GM12801 (cell line): Measurements from ENCODE around the gene ANKRD33.

Experiments used
- TF ChIP-seq, protein P1 (sequence below): IDR thresholded peaks from one replicate; pipeline ENCODE4 v1.5.1; 2011; ENCODE audit warnings: control low read depth; ENCODE audit not compliant: insufficient read length; ENCODE audit errors: extremely low read depth

The ANKRD33 gene

DNA sequence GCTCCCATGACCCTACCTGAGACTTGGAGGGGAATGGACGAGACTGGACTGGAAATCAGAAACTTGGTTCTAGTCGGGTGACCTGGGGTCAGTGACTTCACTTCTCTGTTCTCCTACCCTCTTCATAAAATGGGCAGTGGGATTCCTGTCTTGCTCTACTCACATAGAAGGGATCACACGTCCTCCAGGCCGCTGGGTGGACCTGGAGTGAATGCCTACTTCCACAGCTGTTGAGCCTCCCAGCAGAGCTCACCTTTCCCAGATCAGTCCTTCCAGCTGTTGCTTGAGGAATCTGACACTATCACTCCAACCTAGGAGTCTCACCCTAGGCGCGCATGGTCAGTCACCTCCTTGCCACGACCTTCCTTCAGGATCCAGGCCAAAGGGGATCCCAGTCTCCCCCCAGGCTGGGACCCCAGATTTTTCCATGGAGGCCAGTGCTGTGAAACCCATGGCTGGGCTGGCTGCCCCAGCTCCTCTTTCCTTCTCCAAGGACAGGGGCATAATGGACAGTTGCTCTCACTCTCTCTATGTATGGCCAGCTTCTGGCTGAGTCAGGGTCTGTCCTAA, 20.0 kb downstream of the ANKRD33 start:
- TF ChIP-seq, protein P1, sequence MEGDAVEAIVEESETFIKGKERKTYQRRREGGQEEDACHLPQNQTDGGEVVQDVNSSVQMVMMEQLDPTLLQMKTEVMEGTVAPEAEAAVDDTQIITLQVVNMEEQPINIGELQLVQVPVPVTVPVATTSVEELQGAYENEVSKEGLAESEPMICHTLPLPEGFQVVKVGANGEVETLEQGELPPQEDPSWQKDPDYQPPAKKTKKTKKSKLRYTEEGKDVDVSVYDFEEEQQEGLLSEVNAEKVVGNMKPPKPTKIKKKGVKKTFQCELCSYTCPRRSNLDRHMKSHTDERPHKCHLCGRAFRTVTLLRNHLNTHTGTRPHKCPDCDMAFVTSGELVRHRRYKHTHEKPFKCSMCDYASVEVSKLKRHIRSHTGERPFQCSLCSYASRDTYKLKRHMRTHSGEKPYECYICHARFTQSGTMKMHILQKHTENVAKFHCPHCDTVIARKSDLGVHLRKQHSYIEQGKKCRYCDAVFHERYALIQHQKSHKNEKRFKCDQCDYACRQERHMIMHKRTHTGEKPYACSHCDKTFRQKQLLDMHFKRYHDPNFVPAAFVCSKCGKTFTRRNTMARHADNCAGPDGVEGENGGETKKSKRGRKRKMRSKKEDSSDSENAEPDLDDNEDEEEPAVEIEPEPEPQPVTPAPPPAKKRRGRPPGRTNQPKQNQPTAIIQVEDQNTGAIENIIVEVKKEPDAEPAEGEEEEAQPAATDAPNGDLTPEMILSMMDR = no peak

DNA sequence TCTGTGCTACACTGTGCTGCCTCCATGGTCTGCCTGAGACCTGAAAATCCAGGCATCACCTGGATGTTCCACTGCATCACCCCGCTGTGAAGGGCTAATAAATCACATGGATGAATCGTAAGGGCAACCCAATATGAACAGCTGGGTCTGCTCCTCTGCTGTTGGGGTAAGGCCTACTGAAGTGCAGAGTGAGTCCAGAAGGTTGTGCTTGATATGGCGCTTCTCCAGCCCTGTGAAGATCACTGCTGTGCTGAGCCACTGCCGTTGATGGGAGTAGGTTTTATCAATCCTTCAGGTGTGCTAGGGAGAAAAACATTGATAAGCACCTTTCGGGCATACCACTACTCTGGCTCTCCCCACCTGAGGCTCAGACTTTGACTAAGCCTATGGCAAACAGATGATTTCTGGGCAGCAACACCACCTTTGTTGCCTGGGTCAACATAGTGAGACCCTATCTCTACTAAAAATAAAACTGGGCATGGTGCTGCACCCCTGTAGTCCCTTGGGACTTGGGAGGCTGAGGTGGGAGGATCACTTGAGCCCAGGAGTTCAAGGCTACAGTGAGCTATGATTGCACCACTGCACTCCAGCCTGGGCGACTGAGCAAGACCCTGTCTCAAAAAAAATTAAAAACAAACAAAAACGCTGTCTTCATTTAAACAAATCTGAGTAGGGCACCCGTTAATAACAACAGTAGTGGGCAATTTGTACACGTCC, 21.1 kb downstream of the ANKRD33 start:
- TF ChIP-seq, protein P1 = no peak

DNA sequence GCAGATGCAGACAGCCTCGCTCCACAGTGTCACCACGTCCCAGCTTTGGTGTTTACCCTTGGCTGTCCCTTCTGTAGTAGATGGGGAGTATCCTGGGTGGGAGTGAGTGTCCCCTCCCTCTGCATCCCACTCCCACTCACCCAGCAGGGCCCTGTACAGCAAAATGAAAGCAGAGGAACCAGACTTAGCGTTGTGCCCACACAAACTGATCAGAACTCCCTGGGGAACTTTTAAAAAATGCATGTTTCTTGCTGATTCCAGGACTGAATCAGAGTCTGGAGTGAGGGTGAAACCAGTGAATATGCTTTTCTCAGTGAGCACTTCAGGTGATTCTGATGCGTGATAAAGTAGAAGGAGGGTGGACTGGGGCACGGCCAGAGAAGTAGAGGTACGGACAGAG, 22.3 kb downstream of the ANKRD33 start:
- TF ChIP-seq, protein P1 = no peak

DNA sequence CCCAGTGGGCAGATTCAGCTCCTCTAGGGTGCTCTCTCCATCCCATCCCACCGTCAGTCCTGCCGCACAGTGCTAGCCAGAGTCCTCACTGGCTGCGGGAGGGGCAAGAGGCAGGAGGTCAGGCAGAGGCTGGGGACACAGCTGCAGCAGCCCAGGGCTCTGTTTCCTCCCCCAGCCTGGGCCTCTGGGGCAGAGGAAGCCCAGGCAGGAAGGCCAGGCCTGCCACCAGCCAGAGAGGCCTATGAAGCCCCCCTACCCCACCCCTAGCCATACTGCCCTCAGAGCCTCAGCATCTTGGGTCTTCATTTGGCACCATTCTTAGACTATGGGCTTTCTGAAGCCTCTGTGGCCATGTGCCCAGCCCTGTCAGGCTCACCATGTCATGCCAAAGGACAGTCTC, 22.8 kb downstream of the ANKRD33 start:
- TF ChIP-seq, protein P1 = no peak

DNA sequence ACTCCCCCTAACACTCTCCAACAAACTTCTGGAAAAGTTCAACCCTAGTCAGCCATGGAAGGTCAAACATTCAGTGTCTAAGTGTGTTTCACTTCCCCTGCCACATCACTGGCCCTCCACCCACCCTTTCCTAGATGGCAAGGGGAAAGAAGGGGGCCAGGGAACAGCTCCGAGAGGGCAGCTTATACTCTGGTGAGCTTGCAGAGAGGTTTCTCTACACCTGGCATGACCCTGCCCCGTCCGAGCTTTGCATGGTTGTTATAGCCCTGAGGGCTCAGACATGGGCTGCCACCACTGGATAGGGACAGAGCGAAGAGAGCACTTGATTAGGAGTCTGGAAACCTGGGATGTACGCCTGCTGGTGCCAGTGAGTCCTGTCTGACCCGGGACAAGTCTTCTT, 23.4 kb downstream of the ANKRD33 start:
- TF ChIP-seq, protein P1 = no peak

DNA sequence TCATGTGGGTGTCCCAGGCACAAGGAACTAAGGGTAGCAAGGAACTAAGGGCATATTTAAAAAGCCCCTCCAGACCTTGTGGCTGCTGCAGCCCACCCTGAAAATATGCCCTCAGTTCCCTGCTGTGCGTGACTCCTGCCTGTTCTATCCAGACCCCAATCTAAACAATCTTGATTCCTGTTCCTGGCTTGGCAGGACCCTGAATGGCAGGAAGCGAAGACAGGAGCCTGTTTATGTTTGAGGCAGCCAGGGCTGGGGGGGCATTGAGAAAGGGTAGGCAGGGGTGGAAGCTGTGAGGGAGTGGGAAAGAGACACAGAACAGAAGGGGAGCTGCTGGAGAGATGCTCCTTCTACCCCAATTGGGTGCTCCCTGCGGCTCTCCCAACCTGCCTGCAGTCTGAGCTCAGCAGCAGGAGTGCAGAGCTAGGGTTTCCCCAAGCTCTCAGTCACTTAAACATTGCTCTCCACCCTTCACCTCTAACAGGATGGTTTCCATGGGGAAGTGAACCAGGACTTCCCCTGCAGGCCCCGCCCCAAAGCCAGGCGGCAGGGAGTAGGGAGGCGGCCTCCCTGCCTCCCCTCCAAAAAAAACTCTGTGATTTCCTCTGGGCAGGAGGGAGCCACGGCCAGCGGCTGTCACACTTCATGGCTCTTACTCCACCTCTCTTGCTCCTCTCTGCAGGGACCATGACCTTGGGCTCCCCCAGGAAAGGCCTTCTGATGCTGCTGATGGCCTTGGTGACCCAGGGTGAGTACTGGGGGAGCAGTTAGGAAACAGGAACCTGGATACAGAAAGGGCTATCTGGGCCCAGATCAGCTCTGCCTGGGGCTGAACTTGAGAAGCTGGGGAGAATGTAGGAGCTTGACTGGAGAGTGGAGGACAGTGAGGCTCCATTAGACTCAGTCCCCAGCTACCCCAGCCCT, 24.1 kb downstream of the ANKRD33 start:
- TF ChIP-seq, protein P1 = no peak

DNA sequence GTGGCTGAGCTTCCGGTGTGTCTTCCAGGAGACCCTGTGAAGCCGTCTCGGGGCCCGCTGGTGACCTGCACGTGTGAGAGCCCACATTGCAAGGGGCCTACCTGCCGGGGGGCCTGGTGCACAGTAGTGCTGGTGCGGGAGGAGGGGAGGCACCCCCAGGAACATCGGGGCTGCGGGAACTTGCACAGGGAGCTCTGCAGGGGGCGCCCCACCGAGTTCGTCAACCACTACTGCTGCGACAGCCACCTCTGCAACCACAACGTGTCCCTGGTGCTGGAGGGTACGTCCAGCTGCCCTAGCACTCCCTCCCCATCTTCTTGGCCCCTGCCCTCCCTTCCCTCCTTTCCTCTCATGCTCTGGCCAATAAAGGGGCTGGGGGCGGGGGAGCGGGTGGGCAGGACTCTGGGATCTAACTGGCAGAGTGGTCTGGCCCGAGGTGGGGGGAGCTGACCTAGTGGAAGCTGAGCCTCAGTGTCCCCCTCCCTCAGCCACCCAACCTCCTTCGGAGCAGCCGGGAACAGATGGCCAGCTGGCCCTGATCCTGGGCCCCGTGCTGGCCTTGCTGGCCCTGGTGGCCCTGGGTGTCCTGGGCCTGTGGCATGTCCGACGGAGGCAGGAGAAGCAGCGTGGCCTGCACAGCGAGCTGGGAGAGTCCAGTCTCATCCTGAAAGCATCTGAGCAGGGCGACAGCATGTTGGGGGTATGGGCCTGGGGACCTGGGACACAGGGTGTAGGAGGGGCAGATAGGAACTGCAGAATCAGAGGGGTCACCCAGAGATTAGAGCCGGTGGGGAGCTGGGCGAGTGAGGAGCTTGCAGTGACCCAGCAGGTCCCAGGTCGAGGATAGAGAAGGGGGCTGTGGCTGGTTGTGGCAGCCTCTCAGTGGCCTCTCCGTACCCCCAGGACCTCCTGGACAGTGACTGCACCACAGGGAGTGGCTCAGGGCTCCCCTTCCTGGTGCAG, 25.4 kb downstream of the ANKRD33 start:
- TF ChIP-seq, protein P1 = no peak
